Brain microvascular endothelial cell (primary cell): ENCODE data around the gene E2F7.

Experiments
- DNase-seq: peaks from one replicate; pipeline ENCODE4 v3.0.0-alpha.2; 2020
- H3K27ac ChIP-seq: fragments of 250-450 bp; sonication (Bioruptor Pico); 2 replicates; pipeline ENCODE4 v1.5.1; 2020; ENCODE audit warnings: mild to moderate bottlenecking, moderate library complexity
- H3K27me3 ChIP-seq: fragments of 250-450 bp; sonication (Bioruptor Pico); replicated peaks from 2 replicates; pipeline ENCODE4 v1.5.1; 2020; ENCODE audit warnings: mild to moderate bottlenecking
- H3K36me3 ChIP-seq: fragments of 250-450 bp; sonication (Bioruptor Pico); replicated peaks from 2 replicates; pipeline ENCODE4 v1.5.1; 2020; ENCODE audit warnings: mild to moderate bottlenecking
- H3K4me3 ChIP-seq: 2 replicates; pipeline ENCODE4 v1.5.1; 2011; ENCODE audit warnings: low read depth, mild to moderate bottlenecking, control low read depth, low read length, moderate library complexity
- in situ Hi-C: cut with HindIII; loops from 2 replicates; pipeline ENCODE4 v1.10.0; 2017; ENCODE audit warnings: low sequenced_read_pairs, low pct_ligation_motif_present
- TF ChIP-seq, protein P1 (sequence below): IDR thresholded peaks from 2 replicates; pipeline ENCODE4 v1.5.1; 2011; ENCODE audit warnings: low read depth, mild to moderate bottlenecking, moderate library complexity, low read length, control low read depth, inconsistent platforms; ENCODE audit errors: missing control alignments

E2F7 gene

DNA sequence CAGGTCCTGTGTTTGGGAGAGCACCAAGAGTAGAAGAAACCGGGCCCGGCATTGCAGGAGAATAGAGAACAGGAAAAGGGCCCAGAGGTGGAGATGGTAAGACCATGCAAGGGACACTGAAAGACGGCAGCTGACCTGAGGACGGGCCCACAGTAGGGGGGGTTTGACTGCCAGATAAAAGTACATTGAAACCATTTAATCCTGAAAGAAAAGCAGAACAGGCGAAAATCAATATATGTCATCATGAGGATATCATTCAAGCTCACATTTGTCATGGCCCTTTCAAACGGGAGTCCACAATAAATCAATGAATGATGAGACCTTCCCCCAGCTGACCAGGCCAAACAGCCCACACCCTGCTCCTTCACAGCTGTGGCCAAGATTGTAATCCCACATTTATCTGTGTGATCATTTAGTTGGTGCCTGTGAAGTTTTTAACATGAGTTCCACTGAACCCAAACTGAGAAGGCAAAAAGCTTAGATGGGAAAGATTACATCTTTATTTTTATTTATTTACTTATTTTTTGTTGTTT lies 39.5 kb downstream of the E2F7 start:
- peaks cover 18% of the 10 kb centered on the region for H3K36me3 ChIP-seq
- H3K4me3 ChIP-seq, result no peak overlapping the region
- H3K27me3 ChIP-seq, result no peaks in the 10 kb centered on the region
- no peak for DNase-seq
- no peak overlapping the region for H3K27ac ChIP-seq
- in situ Hi-C loops, result no loop called here
- TF ChIP-seq, protein P1, sequence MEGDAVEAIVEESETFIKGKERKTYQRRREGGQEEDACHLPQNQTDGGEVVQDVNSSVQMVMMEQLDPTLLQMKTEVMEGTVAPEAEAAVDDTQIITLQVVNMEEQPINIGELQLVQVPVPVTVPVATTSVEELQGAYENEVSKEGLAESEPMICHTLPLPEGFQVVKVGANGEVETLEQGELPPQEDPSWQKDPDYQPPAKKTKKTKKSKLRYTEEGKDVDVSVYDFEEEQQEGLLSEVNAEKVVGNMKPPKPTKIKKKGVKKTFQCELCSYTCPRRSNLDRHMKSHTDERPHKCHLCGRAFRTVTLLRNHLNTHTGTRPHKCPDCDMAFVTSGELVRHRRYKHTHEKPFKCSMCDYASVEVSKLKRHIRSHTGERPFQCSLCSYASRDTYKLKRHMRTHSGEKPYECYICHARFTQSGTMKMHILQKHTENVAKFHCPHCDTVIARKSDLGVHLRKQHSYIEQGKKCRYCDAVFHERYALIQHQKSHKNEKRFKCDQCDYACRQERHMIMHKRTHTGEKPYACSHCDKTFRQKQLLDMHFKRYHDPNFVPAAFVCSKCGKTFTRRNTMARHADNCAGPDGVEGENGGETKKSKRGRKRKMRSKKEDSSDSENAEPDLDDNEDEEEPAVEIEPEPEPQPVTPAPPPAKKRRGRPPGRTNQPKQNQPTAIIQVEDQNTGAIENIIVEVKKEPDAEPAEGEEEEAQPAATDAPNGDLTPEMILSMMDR, result no peak

DNA sequence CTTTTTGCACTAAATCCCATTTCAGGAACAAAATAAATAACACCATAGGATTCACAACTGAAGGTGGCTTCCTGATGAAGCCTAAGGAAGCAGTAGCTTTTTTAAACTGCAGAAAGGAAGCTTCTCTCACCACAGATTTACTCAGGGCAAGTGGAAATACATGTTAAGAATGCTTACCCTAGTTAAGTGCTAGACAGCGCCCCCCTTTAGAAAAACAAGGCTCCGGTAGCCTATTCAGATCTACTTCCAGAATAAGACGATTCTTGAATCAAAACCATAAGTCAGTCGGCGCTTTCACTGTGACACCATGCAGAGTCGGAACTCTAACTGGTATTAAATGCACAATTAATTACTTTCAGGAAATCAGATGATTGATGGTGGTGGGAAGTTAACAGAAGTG lies 41.9 kb downstream of the E2F7 start:
- no peak for DNase-seq
- H3K27ac ChIP-seq, result no peak overlapping the region
- no peaks in the 10 kb centered on the region for H3K27me3 ChIP-seq
- TF ChIP-seq, protein P1, result no peak
- H3K36me3 ChIP-seq, result peaks cover 10% of the 10 kb centered on the region
- in situ Hi-C loops, result no loop called here
- no peak overlapping the region for H3K4me3 ChIP-seq

DNA sequence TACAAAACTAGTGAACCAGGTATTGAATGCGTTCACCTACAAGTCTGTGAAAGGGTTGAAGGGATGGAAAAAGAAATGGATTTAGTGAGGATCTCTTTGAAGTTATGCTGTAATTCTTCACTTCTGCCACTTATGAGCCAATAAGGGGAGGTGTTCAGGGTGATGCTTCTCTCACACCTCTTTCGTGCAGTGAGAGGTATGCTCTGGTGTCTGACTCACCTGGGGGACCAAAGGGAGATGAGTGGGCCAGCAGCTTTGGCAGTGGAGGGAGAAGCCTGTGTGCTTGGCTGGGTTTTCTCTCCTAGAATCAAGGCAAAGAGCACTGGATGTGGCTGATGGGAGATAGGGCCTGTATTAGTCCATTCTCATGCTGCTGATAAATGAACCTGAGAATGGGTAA lies 45.4 kb downstream of the E2F7 start:
- no peak for DNase-seq
- Histone ChIP-seq H3K27ac (no peak overlapping the region), H3K27me3 (no peaks in the 10 kb centered on the region), H3K36me3 (peaks cover 4% of the 10 kb centered on the region), H3K4me3 (no peak overlapping the region)
- in situ Hi-C loops, result no loop called here
- TF ChIP-seq, protein P1, result no peak

DNA sequence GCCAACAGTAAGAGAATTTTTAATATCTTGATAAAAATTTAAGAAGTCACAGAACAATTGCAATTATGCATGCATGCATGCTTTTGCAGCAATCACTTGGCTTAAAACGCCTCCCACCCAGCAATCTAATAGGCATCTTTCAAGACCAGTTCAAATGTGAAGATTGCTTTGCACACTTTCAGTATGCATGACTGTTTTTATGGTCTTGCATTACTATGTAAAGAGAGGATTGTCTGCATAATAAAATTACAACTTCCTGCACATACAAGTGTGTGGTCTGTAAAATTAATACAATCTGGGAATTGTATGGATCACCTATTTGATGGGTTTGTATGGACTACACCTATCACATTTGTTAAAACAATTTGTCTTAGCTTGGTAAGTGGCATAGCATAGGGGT lies 48.8 kb downstream of the E2F7 start:
- Histone ChIP-seq H3K4me3 (no peak overlapping the region), H3K27me3 (no peaks in the 10 kb centered on the region), H3K27ac (no peak overlapping the region), H3K36me3 (no peaks in the 10 kb centered on the region)
- in situ Hi-C loops, result no loop called here
- no peak for DNase-seq
- TF ChIP-seq, protein P1, result no peak

DNA sequence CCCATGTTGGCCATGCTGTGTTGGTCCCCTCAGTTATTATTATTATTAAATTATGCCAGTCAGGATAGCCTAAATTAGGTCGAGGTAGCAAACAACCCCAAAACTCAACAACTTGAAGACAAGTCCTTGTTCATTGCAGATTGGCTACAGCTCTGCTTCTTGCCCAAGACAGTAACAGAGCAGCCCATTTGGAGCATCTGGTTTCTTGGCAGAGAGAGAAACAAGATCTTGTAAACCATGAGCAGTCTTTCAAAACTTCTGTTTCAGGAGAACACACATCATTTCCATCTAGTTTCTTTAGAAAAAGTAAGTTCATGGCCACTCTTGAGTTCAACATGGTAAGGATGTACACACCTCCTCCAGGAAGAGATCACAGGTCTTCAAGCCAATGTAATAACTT lies 52.3 kb downstream of the E2F7 start:
- Histone ChIP-seq H3K27me3 (no peaks in the 10 kb centered on the region), H3K4me3 (no peak overlapping the region), H3K36me3 (no peaks in the 10 kb centered on the region), H3K27ac (no peak overlapping the region)
- TF ChIP-seq, protein P1, result no peak
- in situ Hi-C loops, result no loop called here
- DNase-seq, result no peak
